ENCODE data around the gene AHCYL2.
"Not testable (repeated sequence)": the region's sequence is repeated elsewhere in the genome, so short reads cannot be mapped to it uniquely, and the experiment has no call there.

Gene AHCYL2

DNA sequence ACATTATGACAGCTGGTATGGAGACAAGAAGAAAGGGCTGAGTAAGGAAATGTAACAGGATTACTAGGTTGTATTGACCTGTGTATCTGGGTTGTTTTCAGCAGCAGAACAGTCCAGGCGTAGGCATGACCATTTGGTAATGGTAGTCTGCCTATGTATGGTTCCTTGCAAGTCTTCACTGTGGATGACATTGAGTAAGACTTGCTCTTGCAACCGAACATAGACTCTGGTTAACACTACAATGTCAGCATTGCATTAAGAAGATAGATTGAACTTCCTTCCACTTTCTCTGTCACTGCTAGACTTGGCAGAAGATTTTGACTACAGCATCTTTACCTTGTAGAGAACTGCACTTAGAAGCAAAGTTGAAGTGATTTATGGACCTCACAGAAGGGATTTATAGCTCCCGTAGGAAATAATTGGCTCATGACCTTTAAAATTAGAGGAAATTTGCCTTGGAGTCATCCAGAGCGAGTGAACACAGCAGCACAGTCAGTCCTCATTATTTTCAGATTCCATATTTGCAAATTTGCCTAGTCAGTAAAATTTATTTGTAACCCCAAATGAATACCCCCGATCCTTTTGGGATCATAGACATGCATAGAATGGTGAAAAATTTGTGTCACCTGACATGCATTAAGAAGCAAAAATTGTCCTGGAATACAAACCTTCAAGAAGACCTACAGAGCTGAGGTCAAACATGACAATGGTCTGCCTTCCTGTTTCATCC, 129.8 kb downstream of the AHCYL2 start:
- no peak for ATAC-seq

DNA sequence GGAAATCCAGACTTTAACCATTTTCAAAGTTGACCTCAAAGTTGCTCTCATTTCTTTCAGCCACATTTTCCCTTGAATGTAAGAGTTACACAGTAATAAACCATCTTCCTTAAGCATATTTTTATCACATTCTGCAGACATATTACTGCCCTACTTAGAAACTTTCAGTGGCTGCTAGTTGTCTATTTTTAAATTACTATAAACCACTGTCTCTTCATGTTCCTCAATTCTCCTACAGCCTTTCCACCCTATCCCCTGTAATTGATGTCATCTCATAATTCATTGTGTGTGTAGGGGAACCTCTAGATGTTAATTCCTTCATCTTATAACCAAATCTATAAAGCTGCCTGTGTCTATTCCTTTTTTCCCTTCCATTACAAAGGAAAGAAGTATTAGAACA, 131.3 kb downstream of the AHCYL2 start:
- no peak for ATAC-seq

DNA sequence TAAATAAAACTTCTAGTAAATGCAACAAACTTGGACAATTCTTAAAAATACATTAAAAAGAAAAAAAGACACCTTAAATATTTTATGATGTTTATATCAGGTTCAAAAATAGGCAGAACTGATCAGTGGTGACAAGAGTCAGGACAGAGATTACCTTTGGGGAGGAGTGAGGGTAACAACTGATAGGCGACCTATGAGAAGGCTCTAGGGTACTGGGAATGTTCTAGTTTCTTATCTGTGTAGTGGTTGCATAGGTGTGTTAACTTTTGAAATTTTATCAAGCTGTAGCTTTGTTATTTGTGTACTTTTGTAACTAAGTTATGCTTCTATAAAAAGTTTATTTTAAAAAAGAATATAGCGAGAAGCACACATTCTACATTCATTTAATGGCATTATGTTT, 134.3 kb downstream of the AHCYL2 start:
- no peak for ATAC-seq

DNA sequence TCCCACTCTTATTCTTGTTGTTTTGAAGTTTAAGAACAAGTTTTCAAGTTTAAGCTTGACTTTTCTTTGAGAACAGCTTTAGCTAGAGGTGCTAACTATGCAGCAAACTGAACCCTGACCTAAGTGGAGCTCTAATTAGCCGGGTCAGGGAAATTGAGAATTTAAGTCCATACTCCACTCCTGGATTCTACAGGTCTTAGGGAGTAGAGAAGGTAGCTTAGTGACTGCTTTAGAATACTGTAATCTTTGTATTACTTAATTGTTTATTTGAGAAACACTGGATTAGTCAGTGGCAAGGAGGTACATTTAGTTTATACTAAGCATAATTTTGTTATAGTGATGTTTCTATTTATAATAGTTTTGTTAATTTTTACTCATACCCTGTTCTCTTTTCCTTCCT, 134.8 kb downstream of the AHCYL2 start:
- no peak for ATAC-seq

DNA sequence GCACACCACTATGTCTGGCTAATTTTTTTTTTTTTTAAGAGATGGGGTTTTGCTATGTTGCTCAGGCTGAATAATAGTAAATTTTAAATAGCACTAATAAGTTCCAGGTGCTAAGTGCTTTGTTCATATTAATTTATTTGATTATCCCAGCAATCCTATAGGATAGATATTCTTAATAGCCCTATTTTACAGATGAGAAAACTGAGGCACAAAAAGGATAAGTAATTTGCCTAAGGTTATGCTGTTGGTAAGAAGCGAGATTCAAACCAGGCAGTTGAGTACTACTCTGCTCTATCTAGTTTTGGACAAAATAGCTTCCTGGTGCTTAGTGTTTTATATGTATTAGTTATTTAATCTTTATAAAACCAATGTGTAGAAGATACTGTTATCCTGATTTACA, 136.9 kb downstream of the AHCYL2 start:
- ATAC-seq = no peak

DNA sequence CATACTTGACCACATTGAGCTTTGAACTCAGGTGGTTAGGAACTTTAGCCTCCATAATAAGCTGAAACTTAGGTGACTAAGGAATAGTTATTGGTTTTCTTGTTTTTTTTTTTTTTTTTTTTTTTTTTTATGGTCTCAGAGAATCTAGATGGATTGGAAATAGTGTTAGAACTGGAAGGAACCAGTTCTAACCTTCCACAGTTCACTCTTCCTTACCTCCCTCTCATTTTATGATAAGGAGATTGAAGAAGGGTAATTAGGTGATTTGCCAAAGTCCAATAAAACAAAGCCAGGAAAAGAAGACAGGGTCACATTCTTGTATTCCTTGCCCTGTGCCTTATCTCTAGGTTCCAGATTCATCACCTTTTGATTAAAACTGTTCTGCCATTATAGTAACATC, 137.7 kb downstream of the AHCYL2 start:
- no peak for ATAC-seq

DNA sequence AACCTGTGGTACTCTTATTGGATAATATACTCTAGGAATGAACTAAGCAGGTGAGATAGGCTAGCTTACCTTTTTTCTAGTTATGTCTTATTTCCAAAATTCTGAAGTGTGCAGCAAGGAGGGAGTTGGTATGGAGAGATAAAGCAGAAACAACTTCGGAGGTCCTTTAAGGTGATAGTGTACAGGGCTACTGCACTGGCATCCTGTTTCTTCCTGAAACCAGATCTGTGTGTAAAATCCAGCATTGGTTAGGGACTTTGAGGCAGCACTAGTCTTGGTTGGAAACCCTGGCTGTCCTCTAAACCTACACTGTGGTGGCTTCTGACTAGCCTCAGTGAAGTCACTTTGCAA, 142.5 kb downstream of the AHCYL2 start:
- ATAC-seq = no peak

DNA sequence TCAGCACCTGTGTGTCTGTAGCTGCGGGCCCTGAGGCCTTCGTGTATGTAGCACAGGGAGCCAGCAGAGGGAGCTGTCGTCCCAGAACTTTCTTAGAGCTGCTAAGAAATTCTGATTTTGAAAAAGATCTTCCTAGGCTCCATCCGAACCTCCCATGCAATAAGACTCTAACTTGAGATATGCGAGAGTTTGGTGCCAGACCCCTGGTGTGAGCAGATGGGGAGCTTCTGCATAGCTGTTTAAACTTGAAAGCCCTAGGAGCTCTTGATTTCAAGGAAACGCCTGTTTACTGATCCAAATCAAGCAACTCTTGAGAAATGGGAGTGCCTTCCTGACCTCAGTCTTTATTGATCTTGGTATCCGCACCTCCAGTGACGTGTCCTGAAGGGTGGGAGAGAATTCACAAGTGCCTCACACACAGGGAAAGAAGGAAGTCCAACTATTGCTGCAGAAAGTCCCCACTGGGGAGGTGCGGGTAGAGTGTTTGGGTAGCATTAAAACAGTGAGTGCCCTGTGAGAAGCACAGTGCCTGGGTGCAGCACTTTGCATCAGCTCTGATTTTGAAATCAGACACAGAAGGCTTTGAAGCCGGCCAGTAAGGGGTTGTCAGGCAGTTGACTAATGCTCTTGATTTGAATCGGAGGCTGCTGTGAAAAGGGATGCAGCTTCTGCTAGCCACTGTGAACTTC, 143.0 kb downstream of the AHCYL2 start:
- ATAC-seq = peak; percentile 91 to 94

DNA sequence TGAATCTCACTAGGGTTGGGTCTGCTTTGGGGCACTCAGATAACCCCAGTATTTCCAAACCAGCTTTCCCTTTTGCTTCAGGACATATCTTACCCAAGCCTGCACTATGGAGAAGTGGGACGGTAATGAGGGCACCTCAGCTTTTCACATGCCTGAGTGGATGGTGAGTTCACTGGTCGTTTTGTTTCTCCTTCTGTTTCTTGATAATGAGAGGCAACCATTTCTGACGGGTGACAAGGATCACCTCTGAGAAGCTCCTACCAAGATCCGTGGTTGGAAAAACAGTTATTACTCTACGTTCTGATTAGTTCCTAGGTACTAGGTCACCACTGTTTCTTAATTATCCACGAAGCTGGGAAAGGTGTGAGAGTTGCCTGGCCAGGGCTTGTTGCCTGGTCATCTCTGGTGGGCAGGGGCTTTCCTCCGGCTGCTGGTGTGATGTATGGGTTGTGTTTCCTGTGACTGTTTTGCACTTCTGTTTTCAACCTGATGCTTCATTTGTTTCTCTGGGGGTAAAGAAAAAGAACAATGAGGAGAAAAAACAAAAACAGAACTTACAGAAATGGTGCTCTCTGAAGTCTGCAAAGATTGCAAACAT, 143.7 kb downstream of the AHCYL2 start:
- peak; percentile 6 to 15 for ATAC-seq

DNA sequence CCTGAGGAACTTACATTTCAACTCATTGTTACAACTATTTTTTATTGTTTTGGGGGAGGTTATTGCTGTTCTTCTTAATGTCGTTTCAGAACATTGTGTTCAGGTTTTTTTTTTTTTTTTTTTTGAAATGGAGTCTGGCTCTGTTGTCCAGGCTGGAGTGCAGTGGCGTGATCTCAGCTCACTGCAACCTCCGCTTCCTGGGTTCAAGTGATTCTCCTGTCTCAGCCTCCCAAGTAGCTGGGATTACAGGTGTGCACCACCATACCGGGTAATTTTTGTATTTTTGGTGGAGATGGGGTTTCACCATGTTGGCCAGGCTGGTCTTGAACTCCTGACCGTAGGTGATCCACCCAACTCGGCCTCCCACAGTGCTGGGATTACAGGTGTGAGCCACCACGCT, 144.6 kb downstream of the AHCYL2 start:
- not testable (repeated sequence) for ATAC-seq

DNA sequence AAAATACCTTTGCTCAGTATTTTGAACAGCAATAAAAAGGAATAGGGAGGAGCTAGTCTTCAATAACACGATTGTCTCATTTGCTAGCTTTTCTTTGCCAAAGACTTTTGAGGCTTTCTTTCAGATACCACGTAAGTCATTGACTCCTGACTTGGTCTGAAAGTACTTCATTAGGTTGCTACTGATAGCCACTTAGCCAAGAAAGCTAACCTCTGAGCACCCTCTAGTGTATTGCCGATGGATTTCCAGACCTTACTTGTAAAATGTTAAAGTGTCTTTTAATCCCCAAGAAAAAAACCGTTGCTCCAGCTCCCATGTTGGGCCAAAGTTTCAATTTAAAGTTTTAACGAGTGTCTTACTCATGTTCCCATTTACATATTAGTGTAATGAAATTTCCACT, 146.0 kb downstream of the AHCYL2 start:
- ATAC-seq = no peak

DNA sequence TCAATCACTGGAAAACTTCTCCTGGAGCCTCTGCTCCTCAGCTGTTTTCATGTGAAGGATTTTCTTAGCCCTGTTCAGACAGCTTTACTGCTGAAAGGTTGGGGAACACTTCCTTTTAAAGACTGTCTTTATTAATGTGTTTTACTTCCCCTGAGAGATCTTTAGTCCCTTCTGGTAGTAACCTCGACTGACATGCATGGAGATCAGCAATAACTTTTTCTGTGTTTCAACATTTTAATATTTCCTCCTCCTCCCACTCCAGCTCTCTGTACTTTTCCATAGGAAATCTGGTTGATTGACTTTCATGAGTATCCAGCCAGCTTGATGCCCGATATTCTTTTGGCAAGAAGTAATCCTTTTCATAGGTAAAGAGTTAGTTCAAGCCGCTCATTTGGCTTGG, 146.7 kb downstream of the AHCYL2 start:
- ATAC-seq = no peak

DNA sequence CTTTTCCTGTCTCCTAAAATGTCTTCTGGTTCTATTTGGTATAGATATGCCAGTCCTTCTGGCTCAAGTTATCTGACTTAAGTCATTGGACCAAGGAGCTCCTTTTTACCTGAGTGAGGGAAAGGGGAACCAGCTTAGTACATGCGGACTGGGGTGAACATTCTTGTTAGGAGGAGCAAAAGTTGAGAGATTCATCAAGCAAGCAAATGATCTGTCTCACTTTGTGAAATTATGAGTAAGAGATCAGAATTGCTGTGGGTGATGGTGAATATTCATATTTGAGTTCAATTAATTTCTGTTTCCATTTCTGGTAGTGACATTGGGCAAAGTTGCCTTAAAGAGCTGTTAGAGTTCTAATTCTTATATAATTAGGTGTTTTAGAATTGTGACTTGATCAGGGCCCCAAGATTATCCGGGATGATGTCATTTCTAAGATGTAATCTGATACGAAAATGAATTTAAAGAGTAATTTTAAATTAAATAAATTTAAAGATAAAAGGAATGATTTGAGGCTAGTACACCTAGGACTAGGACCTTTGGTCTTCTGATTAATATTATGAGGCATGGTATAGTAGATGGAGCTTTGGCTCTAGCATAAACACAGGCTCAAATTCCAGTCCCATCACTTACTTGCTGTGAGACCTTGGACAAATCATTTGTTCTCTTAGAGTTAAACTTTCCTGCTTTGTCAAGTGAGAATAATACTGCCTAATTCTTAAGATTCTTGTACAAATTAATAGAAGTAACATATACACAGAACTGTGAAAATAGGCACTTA, 149.0 kb downstream of the AHCYL2 start:
- peak; percentile 70 to 74 for ATAC-seq

DNA sequence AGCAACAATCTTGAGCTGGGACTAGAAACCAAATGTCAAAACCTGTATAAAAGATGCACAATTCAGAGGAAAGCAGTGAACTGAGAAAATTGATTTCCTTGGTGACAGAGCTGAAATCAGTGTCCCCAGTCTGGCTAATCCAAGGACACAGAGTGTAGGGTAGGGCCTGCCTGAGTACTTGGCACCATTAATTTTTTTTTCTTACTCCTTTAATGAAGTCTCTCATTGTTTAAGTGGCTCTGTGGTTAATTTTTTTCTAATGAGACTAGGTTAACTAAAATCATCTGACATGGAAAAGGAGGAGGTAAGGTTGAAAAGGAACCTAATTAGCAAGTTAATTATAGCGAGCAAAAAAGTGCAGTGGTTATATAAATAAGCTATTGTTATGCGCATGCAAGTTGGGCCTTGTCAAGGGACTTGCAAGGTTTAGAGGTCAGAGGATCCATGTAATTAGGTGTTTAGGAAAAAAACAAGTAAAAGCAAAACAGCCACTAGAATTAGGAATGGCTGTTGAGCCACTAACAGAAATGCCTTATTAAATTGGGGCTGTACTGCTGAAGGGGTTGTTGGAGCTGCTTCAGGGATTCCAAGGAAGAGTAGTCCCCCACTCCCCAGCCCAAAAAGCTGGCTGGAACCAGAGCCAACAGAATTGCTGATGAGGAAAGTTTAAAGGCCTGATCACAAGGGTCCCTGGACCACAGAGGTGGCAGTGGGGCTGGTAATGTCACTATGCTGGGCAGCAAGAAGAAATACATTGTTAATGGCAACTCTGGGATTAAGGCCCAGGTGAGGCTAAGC, 150.5 kb downstream of the AHCYL2 start:
- ATAC-seq = no peak

DNA sequence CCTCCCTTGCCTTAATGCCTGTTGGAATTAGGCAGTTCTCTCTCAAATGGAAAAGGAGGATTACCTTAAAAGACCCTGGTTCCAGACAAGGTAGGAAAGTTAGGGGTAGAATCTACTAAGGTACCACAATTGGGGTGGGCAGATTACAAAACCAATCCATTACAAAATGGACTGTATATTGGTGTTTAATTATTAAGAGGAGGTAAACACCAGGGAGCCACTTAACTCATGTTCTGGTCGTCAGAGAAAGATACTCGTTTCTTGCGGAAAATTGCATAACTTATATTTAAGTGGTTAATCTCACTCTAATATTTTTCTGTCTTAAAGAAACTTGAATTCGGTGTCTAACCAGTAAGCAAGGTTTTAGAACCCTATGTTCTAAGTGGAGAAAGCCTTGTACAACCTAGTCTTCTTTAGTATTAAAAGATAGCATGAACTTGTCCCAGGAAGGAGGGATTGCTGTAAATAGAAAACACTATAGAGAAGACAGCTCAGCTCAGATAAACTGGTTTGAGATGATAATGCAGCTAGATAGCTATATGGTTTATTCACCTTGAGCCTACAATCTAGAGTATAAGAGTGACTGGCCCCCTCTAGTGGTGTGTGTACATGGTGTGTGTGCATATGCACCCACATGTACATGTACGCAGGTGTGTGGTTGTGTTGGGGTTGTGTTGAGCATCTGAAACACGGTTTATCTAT, 151.4 kb downstream of the AHCYL2 start:
- peak; percentile 72 to 78 for ATAC-seq

DNA sequence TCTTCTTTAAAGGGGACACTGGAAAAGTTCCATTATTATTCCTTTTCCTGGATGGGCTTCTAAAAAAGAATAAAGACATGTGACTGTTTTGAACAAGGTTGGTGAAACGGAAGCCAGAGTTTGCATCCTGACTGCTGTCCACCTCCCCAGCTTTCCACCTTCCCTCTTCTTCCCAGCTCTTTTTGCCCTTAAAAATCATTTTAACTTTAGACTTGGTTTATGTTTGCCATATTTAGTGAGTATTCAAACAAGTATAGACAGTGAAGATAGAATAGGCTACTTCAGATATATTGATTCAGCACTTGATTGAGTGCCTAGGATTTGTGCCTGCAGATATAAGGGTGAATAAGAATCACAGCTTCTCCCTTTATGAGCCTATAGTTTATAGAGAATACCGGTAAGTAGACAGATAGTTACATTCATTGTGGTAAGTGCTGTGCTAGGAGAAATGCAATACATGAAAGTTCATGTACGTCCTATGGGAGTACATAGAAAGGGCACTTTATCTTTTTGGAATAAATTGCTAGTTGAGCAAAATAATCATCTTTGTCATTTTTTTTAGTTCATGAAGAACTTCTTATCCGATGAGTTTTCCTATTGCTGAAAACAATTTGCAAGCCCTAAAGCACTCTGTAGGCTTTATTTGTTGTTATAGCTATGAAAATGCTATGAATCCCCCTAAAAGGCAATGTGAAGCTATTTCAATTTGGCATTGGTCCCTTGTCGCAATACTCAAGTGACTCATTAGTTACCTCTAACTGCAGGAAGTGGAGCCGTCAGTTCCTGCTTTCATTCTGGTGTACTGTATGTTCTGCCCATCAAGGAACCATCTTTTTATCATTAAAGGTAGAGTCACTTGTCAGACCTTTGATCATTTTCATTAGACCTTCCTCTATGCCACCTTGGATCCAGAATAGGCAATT, 152.2 kb downstream of the AHCYL2 start:
- peak; percentile 64 to 65 for ATAC-seq

DNA sequence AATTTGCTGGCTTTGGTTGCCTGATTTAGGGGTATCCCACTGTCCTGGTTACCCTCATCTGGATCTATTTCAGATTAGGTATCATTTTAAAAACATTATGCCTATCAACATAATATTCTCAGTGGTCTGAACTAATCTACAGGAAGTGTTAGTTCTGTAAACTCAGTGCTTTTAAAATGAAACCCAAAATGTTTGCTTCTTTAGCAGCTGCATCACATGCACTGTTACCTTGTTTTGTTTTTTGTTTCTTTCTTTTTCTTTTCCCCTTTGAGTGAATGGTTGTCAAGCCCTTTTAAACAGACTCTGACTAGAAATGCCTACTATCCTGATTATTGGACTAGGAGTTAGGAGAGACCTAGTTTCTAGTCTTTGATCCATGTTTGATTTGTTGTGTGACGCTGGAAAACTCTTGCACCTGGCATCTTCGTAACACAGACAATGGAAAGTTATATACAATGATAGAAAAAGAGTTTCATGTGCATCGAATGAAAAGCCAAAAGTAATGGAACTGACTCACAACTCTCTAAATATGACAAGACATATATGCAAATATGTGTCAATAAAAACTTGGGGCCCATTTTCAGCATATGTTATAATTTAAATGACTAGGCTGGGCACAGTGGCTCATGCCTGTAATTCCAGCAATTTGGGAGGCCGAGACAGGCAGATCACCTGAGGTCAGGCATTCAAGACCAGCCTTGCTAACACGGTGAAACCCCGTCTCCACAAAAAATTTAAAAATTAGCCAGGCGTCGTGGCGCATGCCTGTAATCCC, 157.1 kb downstream of the AHCYL2 start:
- ATAC-seq = peak in 1 of 2 donors; percentile 18

DNA sequence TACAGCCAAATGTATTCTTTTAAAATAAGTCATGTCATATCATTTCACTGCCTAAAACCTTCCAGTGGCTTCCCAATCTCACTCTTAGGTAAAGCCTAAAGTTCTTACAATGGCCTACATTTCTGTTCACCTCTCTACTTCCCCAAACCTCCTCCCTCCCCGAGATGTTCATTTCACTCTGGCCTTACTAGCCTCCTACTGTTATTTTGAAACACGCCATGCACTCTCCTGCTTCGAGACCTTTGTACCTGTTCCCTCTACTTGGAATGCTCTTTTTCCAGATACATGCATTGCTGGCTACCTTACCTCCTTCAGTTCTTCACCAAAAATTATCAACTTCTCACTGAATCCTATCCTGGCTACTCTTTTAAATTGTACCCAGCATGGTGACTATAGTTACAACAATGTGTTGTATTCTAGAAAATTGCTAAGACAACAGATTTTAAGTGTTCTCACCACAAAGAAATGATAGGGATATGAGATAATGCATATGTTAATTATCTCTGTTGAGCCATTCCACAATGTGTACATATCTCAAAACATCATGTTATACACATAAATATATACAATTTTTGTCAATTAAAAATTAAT, 158.8 kb downstream of the AHCYL2 start:
- no peak for ATAC-seq

DNA sequence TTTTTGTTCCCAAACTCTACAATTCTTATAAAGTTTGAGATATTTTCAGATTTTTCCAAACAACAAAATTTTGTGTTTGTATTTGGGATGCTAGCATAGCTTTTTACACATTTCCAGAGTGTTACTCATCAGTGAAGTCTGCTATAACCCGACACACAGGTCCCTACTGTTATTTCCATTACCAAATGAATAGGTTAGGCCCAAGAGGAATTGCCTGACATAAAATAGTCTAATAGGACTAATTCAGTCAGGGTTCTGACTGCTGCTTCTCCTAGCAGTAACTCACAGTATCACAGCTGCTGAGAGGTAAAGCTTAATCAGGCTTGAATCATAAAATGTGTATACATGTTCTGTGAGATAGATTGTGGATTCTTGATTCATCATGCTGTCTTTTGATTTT, 160.3 kb downstream of the AHCYL2 start:
- ATAC-seq = no peak

DNA sequence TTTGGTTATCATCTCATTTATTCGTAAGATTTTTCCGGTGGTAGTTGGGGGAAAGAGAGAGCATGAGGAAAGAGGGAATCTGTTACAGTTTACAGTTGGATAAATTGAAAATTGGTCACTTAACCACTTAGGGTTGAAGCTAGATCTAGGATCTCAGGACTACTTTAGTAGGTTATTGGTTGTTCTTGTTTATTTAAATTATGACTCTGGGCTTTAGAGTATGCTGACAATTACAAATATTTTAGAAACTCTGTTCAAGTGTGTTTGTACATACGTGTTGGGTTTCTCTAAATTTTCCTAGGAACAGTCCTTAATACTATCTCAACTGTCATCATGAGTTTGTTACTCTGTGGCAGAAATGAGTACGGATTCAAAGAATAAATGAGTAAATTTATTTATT, 160.8 kb downstream of the AHCYL2 start:
- ATAC-seq = no peak
